HEK293 (cell line): ENCODE data around the gene TGFB1.

Experiments used
- CTCF ChIA-PET: fragments of 350-600 bp; formaldehyde crosslinking; extraction: SDS; loops from one replicate; lab custom pipeline; 2021; ENCODE audit warnings: antibody characterized with exemption; lab: Yijun Ruan, JAX
- POLR2A ChIA-PET: fragments of 300-600 bp; formaldehyde crosslinking; extraction: SDS; loops from one replicate; lab custom pipeline; 2020; ENCODE audit warnings: antibody characterized with exemption, inconsistent platforms; lab: Yijun Ruan, JAX
- H3K27ac ChIP-seq: fragments of 200-500 bp; sonication (Bioruptor generic); 2 replicates; pipeline ENCODE4 v1.5.1; 2014; ENCODE audit warnings: low read depth, low read length, control low read depth, inconsistent platforms; ENCODE audit errors: extremely low read depth
- H3K36me3 ChIP-seq, 2 experiments: fragments of 200-500 bp in 1 of 2; sonication (Bioruptor generic) in 1 of 2; 1 replicate in 1 of 2; 2 replicates in 1 of 2; pipeline ENCODE4 v1.5.1; 2014 to 2017; ENCODE audit warnings: inconsistent platforms in 2 of 2, low read length in 2 of 2; ENCODE audit not compliant: control insufficient read depth in 2 of 2, insufficient read depth in 1 of 2
- H3K4me1 ChIP-seq: fragments of 200-500 bp; sonication (Bioruptor generic); 2 replicates; pipeline ENCODE4 v1.5.1; 2014; ENCODE audit warnings: mild to moderate bottlenecking, low read length, inconsistent platforms; ENCODE audit not compliant: control insufficient read depth, insufficient read depth
- H3K4me3 ChIP-seq: 2 replicates; pipeline ENCODE4 v1.5.1; 2011; ENCODE audit warnings: low read depth, mild to moderate bottlenecking, control low read depth, low read length, moderate library complexity
- H3K9me3 ChIP-seq: fragments of 200-500 bp; sonication (Bioruptor generic); 2 replicates; pipeline ENCODE4 v1.5.1; 2014; ENCODE audit warnings: low read depth, low read length, inconsistent platforms; ENCODE audit not compliant: control insufficient read depth, insufficient read depth
- BCL11B ChIP-seq: fragments of 450-650 bp; formaldehyde crosslinking; IDR thresholded peaks from 2 replicates; pipeline ENCODE4 v1.5.1; 2016; ENCODE audit warnings: low read depth, missing biosample characterization, missing genetic modification characterization
- EGR2 ChIP-seq: fragments of 450-650 bp; formaldehyde crosslinking; IDR thresholded peaks from 2 replicates; pipeline ENCODE4 v1.5.1; 2016; ENCODE audit warnings: low read depth, missing biosample characterization, missing genetic modification characterization
- GLI2 ChIP-seq: fragments of 450-650 bp; formaldehyde crosslinking; IDR thresholded peaks from 2 replicates; pipeline ENCODE4; 2017; ENCODE audit warnings: missing biosample characterization, missing genetic modification characterization, low read depth, borderline replicate concordance
- HOXD13 ChIP-seq: sonication (generic); formaldehyde crosslinking; IDR thresholded peaks from 2 replicates; pipeline ENCODE4 v1.8.0; 2022; ENCODE audit warnings: missing genetic modification reagents, borderline replicate concordance
- KLF10 ChIP-seq: fragments of 450-650 bp; IDR thresholded peaks from 2 replicates; pipeline ENCODE4 v1.5.1; 2018; ENCODE audit warnings: missing biosample characterization, mild to moderate bottlenecking, missing genetic modification characterization
- SP7 ChIP-seq: fragments of 450-650 bp; formaldehyde crosslinking; IDR thresholded peaks from 2 replicates; pipeline ENCODE4 v1.5.1; 2016; ENCODE audit warnings: missing biosample characterization, missing genetic modification characterization
- ZBTB49 ChIP-seq: fragments of 450-650 bp; formaldehyde crosslinking; IDR thresholded peaks from 2 replicates; pipeline ENCODE4 v1.5.1; 2016; ENCODE audit warnings: missing biosample characterization, missing genetic modification characterization, low read depth
- ZIC2 ChIP-seq: fragments of 450-650 bp; formaldehyde crosslinking; IDR thresholded peaks from 2 replicates; pipeline ENCODE4 v1.5.1; 2016; ENCODE audit warnings: missing biosample characterization, missing genetic modification characterization
- ZNF146 ChIP-seq: fragments of 450-650 bp; formaldehyde crosslinking; IDR thresholded peaks from 2 replicates; pipeline ENCODE4 v1.5.1; 2016; ENCODE audit warnings: missing biosample characterization, missing genetic modification characterization
- ZNF214 ChIP-seq: fragments of 450-650 bp; formaldehyde crosslinking; IDR thresholded peaks from 2 replicates; pipeline ENCODE4 v1.5.1; 2017; ENCODE audit warnings: missing biosample characterization, mild to moderate bottlenecking, missing genetic modification characterization, borderline replicate concordance
- ZNF354C ChIP-seq: fragments of 450-650 bp; formaldehyde crosslinking; IDR thresholded peaks from 2 replicates; pipeline ENCODE4 v1.5.1; 2016; ENCODE audit warnings: missing biosample characterization, missing genetic modification characterization, low read depth, borderline replicate concordance
- ZNF37A ChIP-seq: fragments of 450-650 bp; IDR thresholded peaks from 2 replicates; pipeline ENCODE4 v1.5.1; 2018; ENCODE audit warnings: missing biosample characterization, missing genetic modification characterization
- ZNF423 ChIP-seq: fragments of 450-650 bp; formaldehyde crosslinking; IDR thresholded peaks from 2 replicates; pipeline ENCODE4 v1.5.1; 2016; ENCODE audit warnings: missing biosample characterization, missing genetic modification characterization
- ZNF530 ChIP-seq: fragments of 450-650 bp; formaldehyde crosslinking; IDR thresholded peaks from 2 replicates; pipeline ENCODE4 v1.5.1; 2016; ENCODE audit warnings: low read depth, missing biosample characterization, missing genetic modification characterization
- ZNF548 ChIP-seq: fragments of 450-650 bp; formaldehyde crosslinking; IDR thresholded peaks from 2 replicates; pipeline ENCODE4 v1.5.1; 2016; ENCODE audit warnings: missing biosample characterization, missing genetic modification characterization
- ZNF549 ChIP-seq: fragments of 450-650 bp; IDR thresholded peaks from 2 replicates; pipeline ENCODE4 v1.5.1; 2018; ENCODE audit warnings: missing biosample characterization, missing genetic modification characterization, mild to moderate bottlenecking, inconsistent platforms, moderate library complexity
- ZNF558 ChIP-seq: fragments of 450-650 bp; formaldehyde crosslinking; IDR thresholded peaks from 2 replicates; pipeline ENCODE4 v1.5.1; 2016; ENCODE audit warnings: missing biosample characterization, missing genetic modification characterization
- ZNF596 ChIP-seq: fragments of 450-650 bp; IDR thresholded peaks from 2 replicates; pipeline ENCODE4 v1.5.0; 2018; ENCODE audit warnings: missing biosample characterization, mild to moderate bottlenecking, missing genetic modification characterization, moderate library complexity
- ZNF621 ChIP-seq: fragments of 450-650 bp; formaldehyde crosslinking; IDR thresholded peaks from 2 replicates; pipeline ENCODE4 v1.5.1; 2017; ENCODE audit warnings: missing biosample characterization, missing genetic modification characterization
- ZNF624 ChIP-seq: fragments of 450-650 bp; formaldehyde crosslinking; IDR thresholded peaks from 2 replicates; pipeline ENCODE4 v1.5.1; 2017; ENCODE audit warnings: missing biosample characterization, missing genetic modification characterization
- ZNF670 ChIP-seq: fragments of 450-650 bp; formaldehyde crosslinking; IDR thresholded peaks from 2 replicates; pipeline ENCODE4 v1.5.1; 2016; ENCODE audit warnings: missing biosample characterization, missing genetic modification characterization, low read depth
- ZNF777 ChIP-seq: fragments of 450-650 bp; formaldehyde crosslinking; IDR thresholded peaks from 2 replicates; pipeline ENCODE4 v1.5.1; 2017; ENCODE audit warnings: missing biosample characterization, missing genetic modification characterization, borderline replicate concordance
- ZNF837 ChIP-seq: fragments of 450-650 bp; formaldehyde crosslinking; IDR thresholded peaks from 2 replicates; pipeline ENCODE4 v1.5.1; 2016; ENCODE audit warnings: missing biosample characterization, missing genetic modification characterization
- ZSCAN4 ChIP-seq: fragments of 450-650 bp; formaldehyde crosslinking; IDR thresholded peaks from 2 replicates; pipeline ENCODE4 v1.5.1; 2017; ENCODE audit warnings: missing biosample characterization, missing genetic modification characterization

The TGFB1 gene

GRCh38 chr19:41335467-41335866 is 18.3 kb downstream of the TGFB1 start:
- no peak overlapping the region for H3K4me3 ChIP-seq
- no peak overlapping the region for H3K27ac ChIP-seq
- no peaks in the 10 kb centered on the region for H3K4me1 ChIP-seq
- ChIA-PET CTCF (interaction anchor here (0.8 to 1.8 kb wide), 3 partner anchors 14 to 42 kb away, joined by 3 to 7 read pairs (median 6); no protein-coding TSS in a partner anchor), POLR2A (interaction anchor here (0.8 to 1.4 kb wide), 3 partner anchors 11 to 27 kb away, joined by 3 to 4 read pairs (median 3); no protein-coding TSS in a partner anchor)
- H3K9me3 ChIP-seq, result no peaks in the 10 kb centered on the region
- H3K36me3 ChIP-seq, result peaks cover 45% of the 10 kb centered on the region in 2 experiments
- TF ChIP-seq ZNF624 (no peak), ZNF549 (tag by site-specific recombination) (no peak), GLI2 (tag by site-specific recombination) (no peak), HOXD13 (CRISPR knock-in tag) (no peak), EGR2 (tag by site-specific recombination) (no peak), ZNF530 (tag by site-specific recombination) (no peak), ZNF423 (tag by site-specific recombination) (no peak), ZSCAN4 (tag by site-specific recombination) (no peak), ZNF37A (no peak), ZNF146 (no peak), ZNF548 (tag by site-specific recombination) (no peak), ZNF354C (no peak)

GRCh38 chr19:41334793-41335192 is 18.9 kb downstream of the TGFB1 start:
- Histone ChIP-seq H3K4me3 (no peak overlapping the region), H3K36me3 (peaks cover 44 to 45% of the 10 kb centered on the region in 2 experiments), H3K27ac (no peak overlapping the region), H3K4me1 (no peaks in the 10 kb centered on the region), H3K9me3 (no peaks in the 10 kb centered on the region)
- CTCF ChIA-PET, result interaction anchor here (0.8 kb wide), 1 partner anchor 43 kb away, joined by 3 read pairs; no protein-coding TSS in a partner anchor
- POLR2A ChIA-PET, result interaction anchor here (0.7 to 1.4 kb wide), 3 partner anchors 18 to 221 kb away, joined by 3 read pairs; partner anchors contain the start of gene CYP2F1
- no peak for TF ChIP-seq ZNF596 (tag by site-specific recombination)
- no peak for TF ChIP-seq GLI2 (tag by site-specific recombination)
- no peak for TF ChIP-seq SP7 (tag by site-specific recombination)
- TF ChIP-seq ZNF214 (tag by site-specific recombination), result no peak
- TF ChIP-seq ZNF777, result no peak
- no peak for TF ChIP-seq KLF10 (tag by site-specific recombination)
- no peak for TF ChIP-seq ZNF558 (tag by site-specific recombination)
- no peak for TF ChIP-seq ZBTB49
- TF ChIP-seq BCL11B (tag by site-specific recombination), result no peak
- TF ChIP-seq ZNF670 (tag by site-specific recombination), result no peak
- TF ChIP-seq ZNF621 (tag by site-specific recombination), result no peak
- TF ChIP-seq ZNF837 (tag by site-specific recombination), result no peak
- no peak for TF ChIP-seq ZIC2 (tag by site-specific recombination)
